HepG2 (cell line): ENCODE results near the gene RNF213. TPM values are rescaled to one million over a fixed set of nuclear protein-coding genes. Genes with fewer than 3 reads are reported as not detected.

Experiments
- ATF1 ChIP-seq: IDR thresholded peaks from 2 replicates; pipeline ENCODE4 v1.6.1; 2016; ENCODE audit warnings: mild to moderate bottlenecking, control low read depth
- BRD4 ChIP-seq: sonication (generic); formaldehyde crosslinking; IDR thresholded peaks from 2 replicates; pipeline ENCODE4 v1.4.0; 2020; ENCODE audit warnings: missing genetic modification reagents
- CBFB ChIP-seq: sonication (generic); formaldehyde crosslinking; IDR thresholded peaks from 2 replicates; pipeline ENCODE4 v1.4.0; 2020; ENCODE audit warnings: missing genetic modification reagents
- FOXA1 ChIP-seq, 2 experiments: fragments of 450-650 bp in 1 of 2; sonication (generic) in 1 of 2; formaldehyde crosslinking in 1 of 2; IDR thresholded peaks; 2 replicates each; pipeline versions ENCODE4 v1.4.0 to v1.6.1; 2016 to 2020; ENCODE audit warnings: missing genetic modification reagents in 1 of 2
- MAFG ChIP-seq: sonication (generic); formaldehyde crosslinking; IDR thresholded peaks from 2 replicates; pipeline ENCODE4 v1.5.1; 2020; ENCODE audit warnings: mild to moderate bottlenecking, missing genetic modification reagents
- PITX1 ChIP-seq: sonication (generic); formaldehyde crosslinking; IDR thresholded peaks from 2 replicates; pipeline ENCODE4 v1.5.1; 2020; ENCODE audit warnings: mild to moderate bottlenecking, missing genetic modification reagents
- TCF7L2 ChIP-seq: IDR thresholded peaks from 2 replicates; pipeline ENCODE4 v1.6.1; 2011; ENCODE audit warnings: mild to moderate bottlenecking, low read depth, low read length, moderate library complexity
- ZNF350 ChIP-seq: sonication (generic); formaldehyde crosslinking; IDR thresholded peaks from 2 replicates; pipeline ENCODE4 v1.4.0; 2020; ENCODE audit warnings: mild to moderate bottlenecking, low read depth, missing genetic modification reagents, borderline replicate concordance
- ZNF674 ChIP-seq: sonication (generic); formaldehyde crosslinking; IDR thresholded peaks from 2 replicates; pipeline ENCODE4 v1.5.0; 2020; ENCODE audit warnings: low read depth, mild to moderate bottlenecking, missing genetic modification reagents
- ZSCAN29 ChIP-seq: sonication (generic); formaldehyde crosslinking; conservative IDR thresholded peaks from 2 replicates; pipeline ENCODE4 v1.4.0; 2020; ENCODE audit warnings: mild to moderate bottlenecking, missing genetic modification reagents
- polyA plus RNA-seq, 8 experiments: library from polyadenylated mRNA; depleted of rRNA in 3 of 8; stranded (reverse) in 7 of 8; unstranded in 1 of 8; fragments of >200 nt; fragmentation: Illumina TruSeq in 4 of 8; extraction: Trizol in 4 of 8; gene quantifications; 2 replicates each; pipeline versions ENCODE4 v1.2.1 to v1.2.3, GENCODE V29; 2011 to 2016; ENCODE audit warnings: low read depth in 4 of 8, missing spikeins in 1 of 8, mixed read lengths in 1 of 8; ENCODE audit not compliant: insufficient read depth in 1 of 8
- total RNA-seq, 5 experiments: library from RNA; depleted of rRNA; stranded (reverse); fragments of >200 nt; fragmentation: Illumina TruSeq; extraction: Trizol; gene quantifications; 2 replicates each; pipeline ENCODE4 v1.2.3, GENCODE V29; 2016; ENCODE audit warnings: low read depth in 1 of 5
- TF ChIP-seq, protein P1 (sequence below): sonication (generic); formaldehyde crosslinking; IDR thresholded peaks from 2 replicates; pipeline ENCODE4 v1.4.0; 2020; ENCODE audit warnings: missing genetic modification reagents, borderline replicate concordance
- TF ChIP-seq, protein P2 (sequence below): sonication (generic); formaldehyde crosslinking; IDR thresholded peaks from 2 replicates; pipeline ENCODE4 v1.5.0; 2020; ENCODE audit warnings: missing genetic modification reagents
- TF ChIP-seq, protein P3 (sequence below): sonication (generic); formaldehyde crosslinking; IDR thresholded peaks from 2 replicates; pipeline ENCODE4 v1.5.0; 2020; ENCODE audit warnings: missing genetic modification reagents
- TF ChIP-seq, protein P4 (sequence below): sonication (generic); formaldehyde crosslinking; conservative IDR thresholded peaks from 2 replicates; pipeline ENCODE4 v1.5.0; 2020; ENCODE audit warnings: missing genetic modification reagents
- TF ChIP-seq, protein P5 (sequence below): sonication (generic); formaldehyde crosslinking; IDR thresholded peaks from 2 replicates; pipeline ENCODE4 v1.4.0; 2020; ENCODE audit warnings: missing genetic modification reagents, borderline replicate concordance
- TF ChIP-seq, protein P6 (sequence below): IDR thresholded peaks from 2 replicates; pipeline ENCODE4 v1.6.1; 2016
- TF ChIP-seq, protein P7 (sequence below): sonication (generic); formaldehyde crosslinking; IDR thresholded peaks from 2 replicates; pipeline ENCODE4 v1.4.0; 2020; ENCODE audit warnings: mild to moderate bottlenecking, missing genetic modification reagents

The RNF213 gene
- total and polyA plus RNA-seq, 2 of the 13 experiments (the other 11 are each of a cell fraction or from before 2014, with no cell fraction given): 38.6 to 38.7 TPM

DNA sequence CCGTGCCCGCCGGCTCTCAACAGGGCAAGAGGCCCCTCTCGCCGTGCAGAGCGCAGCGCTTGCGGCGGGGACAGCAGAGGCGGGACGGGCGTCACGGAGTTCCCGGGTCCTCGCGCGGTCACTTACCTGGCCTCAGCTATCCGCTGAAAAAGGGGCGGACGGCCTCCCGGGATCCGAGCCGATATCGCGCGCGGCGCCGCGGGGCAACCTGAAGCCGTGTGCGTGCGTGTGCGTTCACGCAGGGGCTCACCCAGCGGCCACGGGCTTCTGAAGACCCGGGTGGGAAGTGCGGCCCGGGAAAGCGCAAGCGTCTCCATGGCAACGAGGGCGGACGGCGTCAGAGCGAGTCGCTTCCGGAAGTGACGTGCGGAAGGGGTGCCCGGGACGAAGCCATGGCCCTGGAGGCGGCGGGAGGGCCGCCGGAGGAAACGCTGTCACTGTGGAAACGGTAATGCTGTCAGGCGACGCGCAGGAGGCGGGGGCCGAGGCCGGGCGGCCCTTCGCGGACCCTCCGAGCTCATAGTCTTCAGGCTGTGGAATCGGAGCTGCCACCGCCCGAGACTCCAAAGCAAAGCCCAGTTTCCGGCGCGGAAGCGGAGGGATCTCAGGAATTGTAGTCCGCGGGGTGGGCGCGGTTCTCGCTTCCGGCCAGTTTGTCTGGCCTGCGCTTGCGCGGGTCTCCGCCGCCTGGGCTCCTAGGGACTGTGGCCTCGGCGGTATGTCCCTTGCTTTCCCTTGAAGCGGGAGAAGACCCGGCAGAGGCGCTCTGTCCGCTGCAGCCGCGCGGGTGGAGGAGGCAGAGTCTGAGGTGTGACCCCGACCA is 154.4 kb downstream of the RNF213 start, which contains the start of gene ENDOV (continued):
- TF ChIP-seq, protein P1, sequence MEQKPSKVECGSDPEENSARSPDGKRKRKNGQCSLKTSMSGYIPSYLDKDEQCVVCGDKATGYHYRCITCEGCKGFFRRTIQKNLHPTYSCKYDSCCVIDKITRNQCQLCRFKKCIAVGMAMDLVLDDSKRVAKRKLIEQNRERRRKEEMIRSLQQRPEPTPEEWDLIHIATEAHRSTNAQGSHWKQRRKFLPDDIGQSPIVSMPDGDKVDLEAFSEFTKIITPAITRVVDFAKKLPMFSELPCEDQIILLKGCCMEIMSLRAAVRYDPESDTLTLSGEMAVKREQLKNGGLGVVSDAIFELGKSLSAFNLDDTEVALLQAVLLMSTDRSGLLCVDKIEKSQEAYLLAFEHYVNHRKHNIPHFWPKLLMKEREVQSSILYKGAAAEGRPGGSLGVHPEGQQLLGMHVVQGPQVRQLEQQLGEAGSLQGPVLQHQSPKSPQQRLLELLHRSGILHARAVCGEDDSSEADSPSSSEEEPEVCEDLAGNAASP (CRISPR knock-in tag): peak; percentile 46; the same call in 1 of the 2 replicates
- TF ChIP-seq, protein P2, sequence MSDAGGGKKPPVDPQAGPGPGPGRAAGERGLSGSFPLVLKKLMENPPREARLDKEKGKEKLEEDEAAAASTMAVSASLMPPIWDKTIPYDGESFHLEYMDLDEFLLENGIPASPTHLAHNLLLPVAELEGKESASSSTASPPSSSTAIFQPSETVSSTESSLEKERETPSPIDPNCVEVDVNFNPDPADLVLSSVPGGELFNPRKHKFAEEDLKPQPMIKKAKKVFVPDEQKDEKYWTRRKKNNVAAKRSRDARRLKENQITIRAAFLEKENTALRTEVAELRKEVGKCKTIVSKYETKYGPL (CRISPR knock-in tag): no peak; the same call in 1 of the 2 replicates
- TF ChIP-seq, protein P3, sequence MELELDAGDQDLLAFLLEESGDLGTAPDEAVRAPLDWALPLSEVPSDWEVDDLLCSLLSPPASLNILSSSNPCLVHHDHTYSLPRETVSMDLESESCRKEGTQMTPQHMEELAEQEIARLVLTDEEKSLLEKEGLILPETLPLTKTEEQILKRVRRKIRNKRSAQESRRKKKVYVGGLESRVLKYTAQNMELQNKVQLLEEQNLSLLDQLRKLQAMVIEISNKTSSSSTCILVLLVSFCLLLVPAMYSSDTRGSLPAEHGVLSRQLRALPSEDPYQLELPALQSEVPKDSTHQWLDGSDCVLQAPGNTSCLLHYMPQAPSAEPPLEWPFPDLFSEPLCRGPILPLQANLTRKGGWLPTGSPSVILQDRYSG (CRISPR knock-in tag): peak; percentile 49; the same call in 1 of the 2 replicates
- peak; percentile 28; the same call in 1 of the 2 replicates for TF ChIP-seq ZNF674
- no peak for TF ChIP-seq TCF7L2
- TF ChIP-seq, protein P4, sequence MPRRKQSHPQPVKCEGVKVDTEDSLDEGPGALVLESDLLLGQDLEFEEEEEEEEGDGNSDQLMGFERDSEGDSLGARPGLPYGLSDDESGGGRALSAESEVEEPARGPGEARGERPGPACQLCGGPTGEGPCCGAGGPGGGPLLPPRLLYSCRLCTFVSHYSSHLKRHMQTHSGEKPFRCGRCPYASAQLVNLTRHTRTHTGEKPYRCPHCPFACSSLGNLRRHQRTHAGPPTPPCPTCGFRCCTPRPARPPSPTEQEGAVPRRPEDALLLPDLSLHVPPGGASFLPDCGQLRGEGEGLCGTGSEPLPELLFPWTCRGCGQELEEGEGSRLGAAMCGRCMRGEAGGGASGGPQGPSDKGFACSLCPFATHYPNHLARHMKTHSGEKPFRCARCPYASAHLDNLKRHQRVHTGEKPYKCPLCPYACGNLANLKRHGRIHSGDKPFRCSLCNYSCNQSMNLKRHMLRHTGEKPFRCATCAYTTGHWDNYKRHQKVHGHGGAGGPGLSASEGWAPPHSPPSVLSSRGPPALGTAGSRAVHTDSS (CRISPR knock-in tag): no peak
- peak; percentile 17; the same call in 1 of the 2 replicates for TF ChIP-seq CBFB (CRISPR knock-in tag)
- TF ChIP-seq FOXA1 (IDR thresholded peaks at IDR 0.05): no peak
- TF ChIP-seq FOXA1 (CRISPR knock-in tag; IDR thresholded peaks at IDR 0.05): no peak; the same call in 1 of the 2 replicates
- TF ChIP-seq ZNF350: peak; percentile 99
- TF ChIP-seq BRD4 (CRISPR knock-in tag): 0 out of 2 replicates have a peak, but pooled peaks have one; percentile 57
- TF ChIP-seq, protein P5, sequence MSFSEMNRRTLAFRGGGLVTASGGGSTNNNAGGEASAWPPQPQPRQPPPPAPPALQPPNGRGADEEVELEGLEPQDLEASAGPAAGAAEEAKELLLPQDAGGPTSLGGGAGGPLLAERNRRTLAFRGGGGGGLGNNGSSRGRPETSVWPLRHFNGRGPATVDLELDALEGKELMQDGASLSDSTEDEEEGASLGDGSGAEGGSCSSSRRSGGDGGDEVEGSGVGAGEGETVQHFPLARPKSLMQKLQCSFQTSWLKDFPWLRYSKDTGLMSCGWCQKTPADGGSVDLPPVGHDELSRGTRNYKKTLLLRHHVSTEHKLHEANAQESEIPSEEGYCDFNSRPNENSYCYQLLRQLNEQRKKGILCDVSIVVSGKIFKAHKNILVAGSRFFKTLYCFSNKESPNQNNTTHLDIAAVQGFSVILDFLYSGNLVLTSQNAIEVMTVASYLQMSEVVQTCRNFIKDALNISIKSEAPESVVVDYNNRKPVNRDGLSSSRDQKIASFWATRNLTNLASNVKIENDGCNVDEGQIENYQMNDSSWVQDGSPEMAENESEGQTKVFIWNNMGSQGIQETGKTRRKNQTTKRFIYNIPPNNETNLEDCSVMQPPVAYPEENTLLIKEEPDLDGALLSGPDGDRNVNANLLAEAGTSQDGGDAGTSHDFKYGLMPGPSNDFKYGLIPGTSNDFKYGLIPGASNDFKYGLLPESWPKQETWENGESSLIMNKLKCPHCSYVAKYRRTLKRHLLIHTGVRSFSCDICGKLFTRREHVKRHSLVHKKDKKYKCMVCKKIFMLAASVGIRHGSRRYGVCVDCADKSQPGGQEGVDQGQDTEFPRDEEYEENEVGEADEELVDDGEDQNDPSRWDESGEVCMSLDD: no peak
- TF ChIP-seq, protein P6, sequence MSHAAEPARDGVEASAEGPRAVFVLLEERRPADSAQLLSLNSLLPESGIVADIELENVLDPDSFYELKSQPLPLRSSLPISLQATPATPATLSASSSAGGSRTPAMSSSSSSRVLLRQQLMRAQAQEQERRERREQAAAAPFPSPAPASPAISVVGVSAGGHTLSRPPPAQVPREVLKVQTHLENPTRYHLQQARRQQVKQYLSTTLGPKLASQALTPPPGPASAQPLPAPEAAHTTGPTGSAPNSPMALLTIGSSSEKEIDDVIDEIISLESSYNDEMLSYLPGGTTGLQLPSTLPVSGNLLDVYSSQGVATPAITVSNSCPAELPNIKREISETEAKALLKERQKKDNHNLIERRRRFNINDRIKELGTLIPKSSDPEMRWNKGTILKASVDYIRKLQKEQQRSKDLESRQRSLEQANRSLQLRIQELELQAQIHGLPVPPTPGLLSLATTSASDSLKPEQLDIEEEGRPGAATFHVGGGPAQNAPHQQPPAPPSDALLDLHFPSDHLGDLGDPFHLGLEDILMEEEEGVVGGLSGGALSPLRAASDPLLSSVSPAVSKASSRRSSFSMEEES (CRISPR knock-in tag): peak; percentile 27; the same call in 1 of the 2 replicates
- peak; percentile 50 for TF ChIP-seq PITX1 (CRISPR knock-in tag)
- peak; percentile 96 for TF ChIP-seq ATF1 (CRISPR knock-in tag)
- TF ChIP-seq ZSCAN29 (CRISPR knock-in tag): peak; percentile 85
- no peak for TF ChIP-seq MAFG (CRISPR knock-in tag)
- TF ChIP-seq, protein P7, sequence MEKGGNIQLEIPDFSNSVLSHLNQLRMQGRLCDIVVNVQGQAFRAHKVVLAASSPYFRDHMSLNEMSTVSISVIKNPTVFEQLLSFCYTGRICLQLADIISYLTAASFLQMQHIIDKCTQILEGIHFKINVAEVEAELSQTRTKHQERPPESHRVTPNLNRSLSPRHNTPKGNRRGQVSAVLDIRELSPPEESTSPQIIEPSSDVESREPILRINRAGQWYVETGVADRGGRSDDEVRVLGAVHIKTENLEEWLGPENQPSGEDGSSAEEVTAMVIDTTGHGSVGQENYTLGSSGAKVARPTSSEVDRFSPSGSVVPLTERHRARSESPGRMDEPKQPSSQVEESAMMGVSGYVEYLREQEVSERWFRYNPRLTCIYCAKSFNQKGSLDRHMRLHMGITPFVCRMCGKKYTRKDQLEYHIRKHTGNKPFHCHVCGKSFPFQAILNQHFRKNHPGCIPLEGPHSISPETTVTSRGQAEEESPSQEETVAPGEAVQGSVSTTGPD (CRISPR knock-in tag): no peak
